MM.1S (cell line): ENCODE results near the gene OSCP1.

ENCODE experiments used
- CTCF ChIP-seq: fragments of 300-600 bp; sonication (generic); IDR thresholded peaks from 2 replicates; pipeline ENCODE4 v1.5.1; 2016; ENCODE audit warnings: antibody characterized with exemption, low read length, mixed read lengths
- EZH2phosphoT487 ChIP-seq: fragments of 300-600 bp; sonication (generic); IDR thresholded peaks from 2 replicates; pipeline ENCODE4 v1.6.1; 2018; ENCODE audit warnings: antibody characterized with exemption, low read length

DNA sequence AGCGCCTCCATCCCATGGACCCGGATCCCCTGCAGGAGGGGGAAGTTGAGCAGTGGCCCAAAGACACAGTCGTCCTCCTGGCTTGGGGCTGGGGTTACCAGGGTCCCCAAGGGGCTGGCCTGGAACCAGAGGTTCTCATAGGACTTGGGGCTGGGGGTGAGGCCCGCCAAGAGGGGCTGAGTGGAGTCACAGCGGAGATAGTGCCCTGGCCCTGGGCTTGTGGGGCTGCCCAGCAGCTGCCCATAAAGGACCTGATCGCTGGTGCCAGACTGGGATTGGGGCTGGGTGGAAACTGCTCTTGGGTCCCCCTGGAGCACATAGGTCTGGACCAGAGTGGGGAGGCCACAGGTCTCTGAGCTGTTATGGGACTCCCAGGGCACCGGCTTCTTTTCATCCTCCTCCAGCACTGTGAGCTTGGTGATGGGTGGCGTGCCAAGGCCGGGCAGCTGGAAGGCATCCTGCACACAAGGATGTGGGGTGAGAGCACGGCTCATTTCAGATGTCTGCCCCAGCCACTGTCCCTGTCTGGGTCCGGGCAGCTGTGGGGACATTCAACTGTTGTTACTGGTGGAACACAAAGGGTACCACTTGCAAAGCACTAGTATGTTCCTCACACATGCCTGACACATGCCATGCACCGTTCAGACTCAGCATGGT, 16.2 kb upstream of the OSCP1 start:
- TF ChIP-seq CTCF, result no peak
- TF ChIP-seq EZH2phosphoT487, result no peak
